ENCODE measurements around the gene NR2C2.

Gene NR2C2

GRCh38 chr3:15015456-15015855 is 68.1 kb downstream of the NR2C2 start:
- no peak overlapping the region for H3K4me3 ChIP-seq (ENCODE audit: low read depth, low read length)
- DNase-seq (ENCODE audit: low read depth), result no peak
- TF ChIP-seq CTCF (IDR thresholded peaks at IDR 0.05; ENCODE audit: low read depth, low read length, missing control alignments), result no peak

GRCh38 chr3:15017191-15017590 is 69.8 kb downstream of the NR2C2 start:
- TF ChIP-seq CTCF (IDR thresholded peaks at IDR 0.05; ENCODE audit: low read depth, low read length, missing control alignments), result no peak
- DNase-seq (ENCODE audit: low read depth), result no peak
- no peak overlapping the region for H3K4me3 ChIP-seq (ENCODE audit: low read depth, low read length)

- no peak overlapping the region for H3K4me3 ChIP-seq (ENCODE audit: low read depth, low read length)
- no peak for TF ChIP-seq CTCF (IDR thresholded peaks at IDR 0.05; ENCODE audit: low read depth, low read length, missing control alignments)
- no peak for DNase-seq (ENCODE audit: low read depth)
Measured at GRCh38 chr3:15023249-15023648, 75.9 kb downstream of the NR2C2 start.

GRCh38 chr3:15023719-15024118 is 76.3 kb downstream of the NR2C2 start:
- TF ChIP-seq CTCF (IDR thresholded peaks at IDR 0.05; ENCODE audit: low read depth, low read length, missing control alignments), result no peak
- DNase-seq (ENCODE audit: low read depth), result no peak
- no peak overlapping the region for H3K4me3 ChIP-seq (ENCODE audit: low read depth, low read length)

- no peak overlapping the region for H3K4me3 ChIP-seq (ENCODE audit: low read depth, low read length)
- no peak for DNase-seq (ENCODE audit: low read depth)
- TF ChIP-seq CTCF (IDR thresholded peaks at IDR 0.05; ENCODE audit: low read depth, low read length, missing control alignments), result no peak
Measured at GRCh38 chr3:15029625-15030024, 82.2 kb downstream of the NR2C2 start.

GRCh38 chr3:15032650-15033049 is 85.3 kb downstream of the NR2C2 start:
- DNase-seq (ENCODE audit: low read depth), result no peak
- H3K4me3 ChIP-seq (ENCODE audit: low read depth, low read length), result no peak overlapping the region
- no peak for TF ChIP-seq CTCF (IDR thresholded peaks at IDR 0.05; ENCODE audit: low read depth, low read length, missing control alignments)

GRCh38 chr3:15033103-15033502 is 85.7 kb downstream of the NR2C2 start:
- no peak for DNase-seq (ENCODE audit: low read depth)
- H3K4me3 ChIP-seq (ENCODE audit: low read depth, low read length), result no peak overlapping the region
- no peak for TF ChIP-seq CTCF (IDR thresholded peaks at IDR 0.05; ENCODE audit: low read depth, low read length, missing control alignments)

All from GM12864 (cell line).